GM12892 (cell line): Measurements from ENCODE around the gene KLRC4.

Source experiments
- POLR2A ChIP-seq: IDR thresholded peaks from 2 replicates; pipeline ENCODE4 v1.6.1; 2011; ENCODE audit warnings: low read depth, low read length, control low read depth
- POLR2AphosphoS5 ChIP-seq: IDR thresholded peaks from 2 replicates; pipeline ENCODE4 v1.6.1; 2011; ENCODE audit warnings: low read depth, low read length, control low read depth
- TAF1 ChIP-seq: IDR thresholded peaks from 2 replicates; pipeline ENCODE4 v1.6.1; 2011; ENCODE audit warnings: low read depth, mild to moderate bottlenecking, control low read depth, low read length, borderline replicate concordance

DNA sequence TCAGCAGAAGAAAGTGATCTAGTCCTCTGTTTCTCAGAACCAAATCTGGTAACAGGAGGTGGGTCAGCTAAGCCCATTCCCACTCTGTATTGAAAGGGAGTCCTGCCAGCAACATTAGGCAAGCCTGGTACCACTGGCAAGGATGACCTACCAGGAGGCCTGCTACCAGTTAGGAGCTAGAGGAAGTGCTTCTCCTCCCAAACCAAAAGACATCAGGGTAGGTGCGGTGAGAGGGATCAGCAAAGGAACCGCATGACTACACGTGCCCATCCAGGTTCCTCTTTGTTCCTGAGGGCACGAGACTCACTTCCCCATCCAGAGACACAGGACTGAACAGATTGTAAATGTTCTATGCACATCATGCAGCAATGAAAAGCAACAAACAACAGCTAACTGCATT is 2.8 kb downstream of the KLRC4 start:
- TF ChIP-seq POLR2A = no peak
- no peak for TF ChIP-seq TAF1
- no peak for TF ChIP-seq POLR2AphosphoS5
